Smooth muscle cell (in vitro differentiated cells): ENCODE results near the gene CRYBG1. TPM values are rescaled to one million over a fixed set of nuclear protein-coding genes. Genes with fewer than 3 reads are reported as not detected.
A peak's percentile ranks its signal among the peaks of the same experiment; 100 is the strongest.

Experiments used
- DNase-seq: peaks from one replicate; lab custom pipeline; 2025; ENCODE audit not compliant: unreplicated experiment; lab: John Stamatoyannopoulos, UW
- H2AFZ ChIP-seq: fragments of 200-600 bp; sonication (generic); 2 replicates; pipeline ENCODE4 v1.6.0; 2016; ENCODE audit warnings: antibody characterized with exemption, low read depth, mild to moderate bottlenecking
- H3F3A ChIP-seq: fragments of 200-600 bp; sonication (generic); 2 replicates; pipeline ENCODE4 v1.6.0; 2017; ENCODE audit warnings: antibody characterized with exemption, low read depth
- H3K27ac ChIP-seq: fragments of 200-600 bp; sonication (generic); 2 replicates; pipeline ENCODE4 v1.5.1; 2016; ENCODE audit warnings: low read depth, mild to moderate bottlenecking
- H3K27me3 ChIP-seq: fragments of 200-600 bp; sonication (generic); 2 replicates; pipeline ENCODE4 v1.6.1; 2016; ENCODE audit warnings: low read depth, mild to moderate bottlenecking
- H3K36me3 ChIP-seq: fragments of 200-600 bp; sonication (generic); 2 replicates; pipeline ENCODE4 v1.5.1; 2016; ENCODE audit warnings: low read depth
- H3K4me1 ChIP-seq: fragments of 200-600 bp; sonication (generic); 2 replicates; pipeline ENCODE4 v1.5.1; 2016; ENCODE audit warnings: low read depth
- H3K4me2 ChIP-seq: fragments of 200-600 bp; sonication (generic); 2 replicates; pipeline ENCODE4 v1.6.0; 2016; ENCODE audit warnings: mild to moderate bottlenecking
- H3K4me3 ChIP-seq: fragments of 200-600 bp; sonication (generic); 2 replicates; pipeline ENCODE4 v1.5.1; 2016; ENCODE audit warnings: mild to moderate bottlenecking
- H3K79me2 ChIP-seq: fragments of 200-600 bp; sonication (generic); 2 replicates; pipeline ENCODE4 v1.6.0; 2016; ENCODE audit warnings: low read depth, mild to moderate bottlenecking
- H3K9ac ChIP-seq: fragments of 200-600 bp; sonication (generic); 2 replicates; pipeline ENCODE4 v1.6.0; 2016; ENCODE audit warnings: low read depth
- H3K9me3 ChIP-seq: fragments of 200-600 bp; sonication (generic); replicated peaks from 2 replicates; pipeline ENCODE4 v1.5.1; 2016; ENCODE audit warnings: low read depth
- H4K20me1 ChIP-seq: fragments of 200-600 bp; sonication (generic); 2 replicates; pipeline ENCODE4 v1.6.0; 2016; ENCODE audit warnings: low read depth
- CTCF ChIP-seq: fragments of 200-600 bp; sonication (generic); IDR thresholded peaks from 2 replicates; pipeline ENCODE4 v1.5.1; 2017; ENCODE audit warnings: borderline replicate concordance, mild to moderate bottlenecking, antibody characterized with exemption; ENCODE audit not compliant: insufficient read depth, poor library complexity, severe bottlenecking
- WGBS: methylation state at CpG from one replicate; pipeline ENCODE4 v1.1.7; 2016; ENCODE audit warnings: low lambda C conversion rate; 5-methylcytosine and 5-hydroxymethylcytosine counted together
- polyA plus RNA-seq: library from polyadenylated mRNA; unstranded; fragments of >200 nt; fragmentation: Nextera tagmentation; extraction: Ambion mirVana; gene quantifications from 2 replicates; pipeline ENCODE4 v1.2.1, GENCODE V29; 2016
- total RNA-seq: library from RNA; depleted of rRNA; stranded (reverse); fragments of >200 nt; gene quantifications from 2 replicates; pipeline ENCODE4 v1.2.3, GENCODE V29; 2014

The CRYBG1 gene
- total and polyA plus RNA-seq, 2 experiments from 2014 or later = 0.98 to 11.9 TPM

GRCh38 chr6:106508834-106509233 lies 148.3 kb downstream of the CRYBG1 start:
- Histone ChIP-seq H3K9ac (no peak overlapping the region), H3K9me3 (no peaks in the 10 kb centered on the region), H3K4me2 (no peak overlapping the region), H3F3A (peaks cover 3% of the 10 kb centered on the region), H3K4me3 (no peak overlapping the region), H3K36me3 (no peaks in the 10 kb centered on the region), H3K4me1 (peaks cover 22% of the 10 kb centered on the region), H3K27ac (no peak overlapping the region), H2AFZ (no peak overlapping the region), H3K79me2 (no peaks in the 10 kb centered on the region), H4K20me1 (no peaks in the 10 kb centered on the region), H3K27me3 (peaks cover 71% of the 10 kb centered on the region)
- 68% methylated on average over 3 of the region's 3 CpGs for WGBS
- DNase-seq = no peak
- TF ChIP-seq CTCF = no peak

- peak overlapping the region; percentile 60 for H3K4me3 ChIP-seq
- no peak for TF ChIP-seq CTCF
- H3K27ac ChIP-seq = no peak overlapping the region
- no peak for DNase-seq
- no peak overlapping the region for H2AFZ ChIP-seq
- no peaks in the 10 kb centered on the region for H3K36me3 ChIP-seq
- H3K9me3 ChIP-seq = no peaks in the 10 kb centered on the region
- peak overlapping the region; percentile 90 for H3K4me2 ChIP-seq
- H3K4me1 ChIP-seq = peaks cover 22% of the 10 kb centered on the region
- no peaks in the 10 kb centered on the region for H3K79me2 ChIP-seq
- WGBS = 11% methylated on average over 25 of the region's 25 CpGs
- H3K9ac ChIP-seq = no peak overlapping the region
- no peaks in the 10 kb centered on the region for H4K20me1 ChIP-seq
- peaks cover 78% of the 10 kb centered on the region for H3K27me3 ChIP-seq
- peaks cover 3% of the 10 kb centered on the region for H3F3A ChIP-seq
Measured at GRCh38 chr6:106509420-106510089, 149.0 kb downstream of the CRYBG1 start.

GRCh38 chr6:106510090-106510970 lies 149.8 kb downstream of the CRYBG1 start:
- peaks cover 22% of the 10 kb centered on the region for H3K4me1 ChIP-seq
- 1% methylated on average over 56 of the region's 56 CpGs for WGBS
- DNase-seq = no peak
- no peak overlapping the region for H3K9ac ChIP-seq
- no peak for TF ChIP-seq CTCF
- H3F3A ChIP-seq = peaks cover 3% of the 10 kb centered on the region
- no peak overlapping the region for H2AFZ ChIP-seq
- H3K9me3 ChIP-seq = no peaks in the 10 kb centered on the region
- peak overlapping the region; percentile 60 for H3K4me3 ChIP-seq
- no peak overlapping the region for H3K27ac ChIP-seq
- no peaks in the 10 kb centered on the region for H3K36me3 ChIP-seq
- H3K79me2 ChIP-seq = no peaks in the 10 kb centered on the region
- H3K4me2 ChIP-seq = peak overlapping the region; percentile 90
- no peaks in the 10 kb centered on the region for H4K20me1 ChIP-seq
- peaks cover 86% of the 10 kb centered on the region for H3K27me3 ChIP-seq
